OCI-LY7 (cell line): ENCODE data around the gene ITGB6.

Source experiments
- CTCF ChIP-seq: fragments of 200-600 bp; sonication (generic); conservative IDR thresholded peaks from 2 replicates; pipeline ENCODE4 v1.5.1; 2014; ENCODE audit warnings: mild to moderate bottlenecking, antibody characterized with exemption, low read length, moderate library complexity, mixed read lengths
- EZH2phosphoT487 ChIP-seq: fragments of 200-600 bp; sonication (generic); IDR thresholded peaks from 2 replicates; pipeline ENCODE4 v1.6.1; 2018; ENCODE audit warnings: low read depth, borderline replicate concordance, mild to moderate bottlenecking, mixed run types, antibody characterized with exemption, low read length, moderate library complexity, mixed read lengths

- no peak for TF ChIP-seq CTCF
- no peak for TF ChIP-seq EZH2phosphoT487
These were observed 123.2 kb downstream of the ITGB6 start for GRCh38 chr2:160076914-160077313.
